GM12878 (cell line): ENCODE measurements around the gene PLCG1.

Source experiments
- BRCA1 ChIP-seq: IDR thresholded peaks from 2 replicates; pipeline ENCODE4 v1.6.1; 2011; ENCODE audit warnings: low read depth, low read length, improper control_type of control experiment
- EP300 ChIP-seq, 2 experiments: fragments of 150-350 bp in 1 of 2; IDR thresholded peaks; 2 replicates each; pipeline ENCODE4 v1.6.1; 2011 to 2012; ENCODE audit warnings: low read depth in 2 of 2, low read length in 2 of 2, borderline replicate concordance in 1 of 2, improper control_type of control experiment in 1 of 2, inconsistent platforms in 1 of 2; ENCODE audit not compliant: control insufficient read depth in 1 of 2
- JUND ChIP-seq: IDR thresholded peaks from 2 replicates; pipeline ENCODE4 v1.6.1; 2012; ENCODE audit warnings: low read depth, mild to moderate bottlenecking, low read length, improper control_type of control experiment, moderate library complexity
- STAT1 ChIP-seq: fragments of 450-650 bp; conservative IDR thresholded peaks from 2 replicates; pipeline ENCODE4 v1.6.1; 2014; ENCODE audit warnings: antibody characterized with exemption, mild to moderate bottlenecking
- TCF12 ChIP-seq: IDR thresholded peaks from 2 replicates; pipeline ENCODE4 v1.6.1; 2011; ENCODE audit warnings: low read depth, mild to moderate bottlenecking, low read length
- TF ChIP-seq, protein P1 (sequence below), 3 experiments: IDR thresholded peaks in 2 of 3; conservative IDR thresholded peaks in 1 of 3; 2 replicates each; pipeline ENCODE4 v1.5.1; 2011; ENCODE audit warnings: low read depth in 3 of 3, low read length in 3 of 3, mild to moderate bottlenecking in 3 of 3, control low read depth in 2 of 3, moderate library complexity in 2 of 3, inconsistent platforms in 1 of 3, mixed read lengths in 1 of 3; ENCODE audit not compliant: control insufficient read depth in 2 of 3, insufficient read depth in 1 of 3; ENCODE audit errors: extremely low read depth in 1 of 3
- TF ChIP-seq, protein P2 (sequence below): fragments of 450-650 bp; IDR thresholded peaks from 2 replicates; pipeline ENCODE4 v1.6.1; 2017; ENCODE audit warnings: borderline replicate concordance

DNA sequence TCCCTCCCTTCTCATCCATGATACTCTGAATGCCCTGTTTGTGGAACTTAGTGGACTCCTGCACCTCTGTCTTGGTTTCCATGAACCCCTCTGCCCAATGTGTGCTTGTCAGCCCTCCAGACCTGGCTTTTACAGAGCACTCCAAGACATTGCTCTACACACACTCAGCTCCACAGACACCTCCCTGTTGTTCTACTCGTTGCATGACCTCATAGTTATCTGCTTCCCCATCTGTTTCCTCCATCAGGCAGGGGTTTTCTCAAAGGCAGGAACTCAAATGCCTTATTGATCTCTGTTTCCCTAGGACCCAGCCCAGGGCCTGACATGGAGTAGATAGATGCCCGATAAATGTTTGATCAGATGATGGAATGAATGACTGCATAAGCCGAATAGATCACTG lies 13.3 kb downstream of the PLCG1 start:
- TF ChIP-seq BRCA1 = no peak
- TF ChIP-seq, protein P1, sequence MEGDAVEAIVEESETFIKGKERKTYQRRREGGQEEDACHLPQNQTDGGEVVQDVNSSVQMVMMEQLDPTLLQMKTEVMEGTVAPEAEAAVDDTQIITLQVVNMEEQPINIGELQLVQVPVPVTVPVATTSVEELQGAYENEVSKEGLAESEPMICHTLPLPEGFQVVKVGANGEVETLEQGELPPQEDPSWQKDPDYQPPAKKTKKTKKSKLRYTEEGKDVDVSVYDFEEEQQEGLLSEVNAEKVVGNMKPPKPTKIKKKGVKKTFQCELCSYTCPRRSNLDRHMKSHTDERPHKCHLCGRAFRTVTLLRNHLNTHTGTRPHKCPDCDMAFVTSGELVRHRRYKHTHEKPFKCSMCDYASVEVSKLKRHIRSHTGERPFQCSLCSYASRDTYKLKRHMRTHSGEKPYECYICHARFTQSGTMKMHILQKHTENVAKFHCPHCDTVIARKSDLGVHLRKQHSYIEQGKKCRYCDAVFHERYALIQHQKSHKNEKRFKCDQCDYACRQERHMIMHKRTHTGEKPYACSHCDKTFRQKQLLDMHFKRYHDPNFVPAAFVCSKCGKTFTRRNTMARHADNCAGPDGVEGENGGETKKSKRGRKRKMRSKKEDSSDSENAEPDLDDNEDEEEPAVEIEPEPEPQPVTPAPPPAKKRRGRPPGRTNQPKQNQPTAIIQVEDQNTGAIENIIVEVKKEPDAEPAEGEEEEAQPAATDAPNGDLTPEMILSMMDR (IDR thresholded peaks at IDR 0.05 in 2 of 3, conservative IDR thresholded peaks at IDR 0.05 in 1 of 3; ENCODE audit: control insufficient read depth in 2 of 3, extremely low read depth in 1 of 3, insufficient read depth in 1 of 3, low read depth in 3 of 3, low read length in 3 of 3) = no peak
- TF ChIP-seq STAT1 = no peak
- TF ChIP-seq TCF12 = no peak
- TF ChIP-seq, protein P2, sequence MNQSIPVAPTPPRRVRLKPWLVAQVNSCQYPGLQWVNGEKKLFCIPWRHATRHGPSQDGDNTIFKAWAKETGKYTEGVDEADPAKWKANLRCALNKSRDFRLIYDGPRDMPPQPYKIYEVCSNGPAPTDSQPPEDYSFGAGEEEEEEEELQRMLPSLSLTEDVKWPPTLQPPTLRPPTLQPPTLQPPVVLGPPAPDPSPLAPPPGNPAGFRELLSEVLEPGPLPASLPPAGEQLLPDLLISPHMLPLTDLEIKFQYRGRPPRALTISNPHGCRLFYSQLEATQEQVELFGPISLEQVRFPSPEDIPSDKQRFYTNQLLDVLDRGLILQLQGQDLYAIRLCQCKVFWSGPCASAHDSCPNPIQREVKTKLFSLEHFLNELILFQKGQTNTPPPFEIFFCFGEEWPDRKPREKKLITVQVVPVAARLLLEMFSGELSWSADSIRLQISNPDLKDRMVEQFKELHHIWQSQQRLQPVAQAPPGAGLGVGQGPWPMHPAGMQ = no peak
- no peak for TF ChIP-seq JUND
- no peak for TF ChIP-seq EP300 (IDR thresholded peaks at IDR 0.05; ENCODE audit: borderline replicate concordance in 1 of 2, control insufficient read depth in 1 of 2, low read depth in 2 of 2, low read length in 2 of 2)
